HepG2 (cell line): ENCODE measurements around the gene EIF4G2. TPM values are rescaled to one million over a fixed set of nuclear protein-coding genes. Genes with fewer than 3 reads are reported as not detected.

ENCODE experiments used
- GATAD2A ChIP-seq: IDR thresholded peaks from 2 replicates; pipeline ENCODE4 v1.6.1; 2016
- HOXA9 ChIP-seq: sonication (generic); formaldehyde crosslinking; IDR thresholded peaks from 2 replicates; pipeline ENCODE4 v1.8.1; 2022; ENCODE audit warnings: missing genetic modification reagents, mild to moderate bottlenecking, moderate library complexity, borderline replicate concordance
- IRX3 ChIP-seq: sonication (generic); formaldehyde crosslinking; IDR thresholded peaks from 2 replicates; pipeline ENCODE4 v1.8.1; 2023; ENCODE audit warnings: mild to moderate bottlenecking, low read depth, missing genetic modification reagents, borderline replicate concordance
- MAFF ChIP-seq: IDR thresholded peaks from 2 replicates; pipeline ENCODE4 v1.6.1; 2011; ENCODE audit warnings: low read depth, low read length, improper control_type of control experiment
- NFAT5 ChIP-seq: sonication (generic); formaldehyde crosslinking; IDR thresholded peaks from 2 replicates; pipeline ENCODE4 v1.4.0; 2020; ENCODE audit warnings: missing genetic modification reagents
- PAX8 ChIP-seq: sonication (generic); formaldehyde crosslinking; IDR thresholded peaks from 2 replicates; pipeline ENCODE4 v1.8.0; 2022; ENCODE audit warnings: mild to moderate bottlenecking, missing genetic modification reagents, borderline replicate concordance
- RXRB ChIP-seq: IDR thresholded peaks from 2 replicates; pipeline ENCODE4 v1.6.1; 2016; ENCODE audit warnings: borderline replicate concordance, missing genetic modification reagents, missing compliant biosample characterization
- TCF7L2 ChIP-seq: IDR thresholded peaks from 2 replicates; pipeline ENCODE4 v1.6.1; 2011; ENCODE audit warnings: mild to moderate bottlenecking, low read depth, low read length, moderate library complexity
- ZBTB43 ChIP-seq: sonication (generic); formaldehyde crosslinking; conservative IDR thresholded peaks from 2 replicates; pipeline ENCODE4 v1.4.0; 2020; ENCODE audit warnings: missing genetic modification reagents
- ZFX ChIP-seq: sonication (generic); formaldehyde crosslinking; IDR thresholded peaks from 2 replicates; pipeline ENCODE4 v1.4.0; 2020; ENCODE audit warnings: mild to moderate bottlenecking, low read depth, missing genetic modification reagents, moderate library complexity
- ZNF12 ChIP-seq: sonication (generic); formaldehyde crosslinking; IDR thresholded peaks from 2 replicates; pipeline ENCODE4 v1.5.0; 2020; ENCODE audit warnings: missing genetic modification reagents
- ZNF24 ChIP-seq: fragments of 450-650 bp; IDR thresholded peaks from 2 replicates; pipeline ENCODE4 v1.6.1; 2017; ENCODE audit warnings: antibody characterized with exemption, mild to moderate bottlenecking
- ZNF350 ChIP-seq: sonication (generic); formaldehyde crosslinking; IDR thresholded peaks from 2 replicates; pipeline ENCODE4 v1.4.0; 2020; ENCODE audit warnings: mild to moderate bottlenecking, low read depth, missing genetic modification reagents, borderline replicate concordance
- ZNF674 ChIP-seq: sonication (generic); formaldehyde crosslinking; IDR thresholded peaks from 2 replicates; pipeline ENCODE4 v1.5.0; 2020; ENCODE audit warnings: low read depth, mild to moderate bottlenecking, missing genetic modification reagents
- polyA plus RNA-seq, 8 experiments: library from polyadenylated mRNA; depleted of rRNA in 3 of 8; stranded (reverse) in 7 of 8; unstranded in 1 of 8; fragments of >200 nt; fragmentation: Illumina TruSeq in 4 of 8; extraction: Trizol in 4 of 8; gene quantifications; 2 replicates each; pipeline versions ENCODE4 v1.2.1 to v1.2.3, GENCODE V29; 2011 to 2016; ENCODE audit warnings: low read depth in 4 of 8, missing spikeins in 1 of 8, mixed read lengths in 1 of 8; ENCODE audit not compliant: insufficient read depth in 1 of 8
- total RNA-seq, 5 experiments: library from RNA; depleted of rRNA; stranded (reverse); fragments of >200 nt; fragmentation: Illumina TruSeq; extraction: Trizol; gene quantifications; 2 replicates each; pipeline ENCODE4 v1.2.3, GENCODE V29; 2016; ENCODE audit warnings: low read depth in 1 of 5
- TF ChIP-seq, protein P1 (sequence below): sonication (generic); formaldehyde crosslinking; IDR thresholded peaks from 2 replicates; pipeline ENCODE4 v1.5.1; 2020; ENCODE audit warnings: mild to moderate bottlenecking, missing genetic modification reagents
- TF ChIP-seq, protein P2 (sequence below): sonication (generic); formaldehyde crosslinking; IDR thresholded peaks from 2 replicates; pipeline ENCODE4 v1.4.0; 2020; ENCODE audit warnings: missing genetic modification reagents
- TF ChIP-seq, protein P3 (sequence below): IDR thresholded peaks from 2 replicates; pipeline ENCODE4 v1.6.1; 2016; ENCODE audit warnings: missing genetic modification reagents, missing compliant biosample characterization

EIF4G2 gene
- total and polyA plus RNA-seq, 2 of the 13 experiments (the other 11 are each of a cell fraction or from before 2014, with no cell fraction given) = 362 to 546 TPM

DNA sequence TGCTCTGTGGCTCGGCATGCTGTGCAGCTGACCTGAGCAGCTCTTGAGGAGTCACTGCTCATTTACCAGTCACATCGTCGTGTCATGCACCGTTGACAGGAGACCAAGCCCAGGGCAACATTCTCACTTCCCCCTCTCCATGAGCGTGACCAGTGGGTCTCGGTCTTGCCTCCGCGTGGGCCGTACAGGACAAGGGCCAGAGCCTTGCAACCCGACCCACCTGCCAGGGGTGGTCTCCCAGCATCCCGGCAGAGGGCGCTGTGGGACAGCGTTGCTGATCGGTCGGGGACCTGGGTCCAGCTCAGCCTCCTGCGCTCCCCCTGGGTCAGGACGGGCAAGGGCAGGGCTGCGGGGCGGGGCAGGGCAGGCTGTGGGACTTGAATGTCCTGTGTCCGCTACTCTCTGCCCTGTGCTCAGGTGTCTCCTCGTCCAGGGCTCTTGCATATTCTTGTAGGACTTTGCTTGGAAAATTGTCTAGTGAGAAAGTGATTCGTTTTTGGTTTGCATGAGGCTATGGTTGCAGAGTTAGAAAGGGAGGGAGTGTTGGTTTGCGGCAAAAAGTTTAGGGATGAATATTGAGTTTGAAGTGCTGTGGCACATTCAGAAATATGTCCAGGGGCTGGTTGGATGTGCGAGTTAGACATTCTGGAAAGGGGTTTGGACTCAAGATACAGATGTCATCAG, 16.2 kb downstream of the EIF4G2 start (continued):
- TF ChIP-seq, protein P1, sequence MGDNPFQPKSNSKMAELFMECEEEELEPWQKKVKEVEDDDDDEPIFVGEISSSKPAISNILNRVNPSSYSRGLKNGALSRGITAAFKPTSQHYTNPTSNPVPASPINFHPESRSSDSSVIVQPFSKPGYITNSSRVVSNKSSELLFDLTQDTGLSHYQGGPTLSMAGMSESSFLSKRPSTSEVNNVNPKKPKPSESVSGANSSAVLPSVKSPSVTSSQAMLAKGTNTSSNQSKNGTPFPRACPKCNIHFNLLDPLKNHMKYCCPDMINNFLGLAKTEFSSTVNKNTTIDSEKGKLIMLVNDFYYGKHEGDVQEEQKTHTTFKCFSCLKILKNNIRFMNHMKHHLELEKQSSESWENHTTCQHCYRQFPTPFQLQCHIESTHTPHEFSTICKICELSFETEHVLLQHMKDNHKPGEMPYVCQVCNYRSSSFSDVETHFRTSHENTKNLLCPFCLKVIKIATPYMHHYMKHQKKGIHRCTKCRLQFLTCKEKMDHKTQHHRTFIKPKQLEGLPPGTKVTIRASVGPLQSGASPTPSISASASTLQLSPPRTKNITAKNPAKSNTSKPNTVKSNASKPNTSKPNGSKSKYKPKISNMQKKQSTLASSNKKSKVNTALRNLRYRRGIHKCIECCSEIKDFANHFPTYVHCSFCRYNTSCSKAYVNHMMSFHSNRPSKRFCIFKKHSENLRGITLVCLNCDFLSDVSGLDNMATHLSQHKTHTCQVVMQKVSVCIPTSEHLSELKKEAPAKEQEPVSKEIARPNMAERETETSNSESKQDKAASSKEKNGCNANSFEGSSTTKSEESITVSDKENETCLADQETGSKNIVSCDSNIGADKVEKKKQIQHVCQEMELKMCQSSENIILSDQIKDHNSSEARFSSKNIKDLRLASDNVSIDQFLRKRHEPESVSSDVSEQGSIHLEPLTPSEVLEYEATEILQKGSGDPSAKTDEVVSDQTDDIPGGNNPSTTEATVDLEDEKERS (CRISPR knock-in tag) = no peak
- TF ChIP-seq TCF7L2 (no peak), ZNF12 (CRISPR knock-in tag) (peak; percentile 31; the same call in 1 of the 2 replicates), ZNF24 (no peak), GATAD2A (peak; percentile 50; the same call in 1 of the 2 replicates), PAX8 (CRISPR knock-in tag) (no peak), ZNF350 (0 out of 2 replicates have a peak, but pooled peaks have one; percentile 64), NFAT5 (no peak), ZBTB43 (no peak), MAFF (no peak), HOXA9 (no peak), ZFX (peak; percentile 36; the same call in 1 of the 2 replicates), ZNF674 (CRISPR knock-in tag) (no peak), IRX3 (no peak), RXRB (CRISPR knock-in tag) (peak; percentile 63; the same call in 1 of the 2 replicates)
- TF ChIP-seq, protein P2, sequence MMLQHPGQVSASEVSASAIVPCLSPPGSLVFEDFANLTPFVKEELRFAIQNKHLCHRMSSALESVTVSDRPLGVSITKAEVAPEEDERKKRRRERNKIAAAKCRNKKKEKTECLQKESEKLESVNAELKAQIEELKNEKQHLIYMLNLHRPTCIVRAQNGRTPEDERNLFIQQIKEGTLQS (CRISPR knock-in tag) = no peak
- TF ChIP-seq, protein P3, sequence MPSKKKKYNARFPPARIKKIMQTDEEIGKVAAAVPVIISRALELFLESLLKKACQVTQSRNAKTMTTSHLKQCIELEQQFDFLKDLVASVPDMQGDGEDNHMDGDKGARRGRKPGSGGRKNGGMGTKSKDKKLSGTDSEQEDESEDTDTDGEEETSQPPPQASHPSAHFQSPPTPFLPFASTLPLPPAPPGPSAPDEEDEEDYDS (CRISPR knock-in tag) = no peak
